Skin of body (tissue), 2 donors: ENCODE results near the gene ORC1. TPM values are rescaled to one million over a fixed set of nuclear protein-coding genes. Genes with fewer than 3 reads are reported as not detected.

Experiments
- DNase-seq: peaks from one replicate; lab custom pipeline; 2025; lab: John Stamatoyannopoulos, UW
- total RNA-seq: library from RNA; depleted of rRNA; stranded (reverse); fragments of >200 nt; gene quantifications from one replicate; pipeline ENCODE4 v1.2.3, GENCODE V29; 2014

ORC1 gene
- total RNA-seq, 1 donor from 2014 or later = 3.3 TPM

- no peak for DNase-seq
Measured at GRCh38 chr1:52345252-52345651, 59.0 kb downstream of the ORC1 start.

GRCh38 chr1:52343979-52344378 lies 60.2 kb downstream of the ORC1 start:
- DNase-seq = no peak

GRCh38 chr1:52341655-52342260 lies 62.5 kb downstream of the ORC1 start:
- no peak for DNase-seq

GRCh38 chr1:52337439-52337838 lies 66.8 kb downstream of the ORC1 start:
- DNase-seq = no peak

- DNase-seq = no peak
Measured at GRCh38 chr1:52334906-52335528, 69.2 kb downstream of the ORC1 start.

GRCh38 chr1:52332411-52332810 lies 71.8 kb downstream of the ORC1 start:
- DNase-seq = no peak

- no peak for DNase-seq
Measured at GRCh38 chr1:52328615-52329014, 75.6 kb downstream of the ORC1 start.

- DNase-seq = no peak
Measured at GRCh38 chr1:52325786-52326185, 78.4 kb downstream of the ORC1 start.

- no peak for DNase-seq
Measured at GRCh38 chr1:52323731-52324130, 80.5 kb downstream of the ORC1 start.

Other genes with a start within 250 kb of the ORC1 start
- gene CC2D1B, start 38.2 kb downstream of the ORC1 start, total RNA-seq = 11.3 TPM
- gene PRPF38A, start 179 bp upstream of the ORC1 start, total RNA-seq = 17.8 TPM
- 80.4 TPM for gene TUT4, start 148.7 kb upstream of the ORC1 start, total RNA-seq
- 101 TPM for gene GPX7, start 197.9 kb upstream of the ORC1 start, total RNA-seq
- gene SHISAL2A, start 228.7 kb upstream of the ORC1 start, total RNA-seq = 0.49 TPM